Neural cell (in vitro differentiated cells): ENCODE measurements around the gene SH3BP5L.

ENCODE experiments used
- EP300 ChIP-seq: fragments of 450-650 bp; conservative IDR thresholded peaks from 2 replicates; pipeline ENCODE4 v1.6.1; 2014; ENCODE audit warnings: antibody characterized with exemption, mild to moderate bottlenecking, moderate library complexity; ENCODE audit not compliant: poor library complexity, severe bottlenecking
- MXI1 ChIP-seq: fragments of 450-650 bp; conservative IDR thresholded peaks from 2 replicates; pipeline ENCODE4 v1.6.1; 2014; ENCODE audit warnings: antibody characterized with exemption, mild to moderate bottlenecking; ENCODE audit not compliant: poor library complexity, severe bottlenecking
- POLR2AphosphoS5 ChIP-seq: IDR thresholded peaks from 2 replicates; pipeline ENCODE4 v1.6.1; 2012
- SMC3 ChIP-seq: fragments of 450-650 bp; conservative IDR thresholded peaks from 2 replicates; pipeline ENCODE4 v1.6.1; 2014; ENCODE audit warnings: antibody characterized with exemption, mild to moderate bottlenecking, moderate library complexity; ENCODE audit not compliant: poor library complexity
- TF ChIP-seq, protein P1 (sequence below): fragments of 450-650 bp; IDR thresholded peaks from 2 replicates; pipeline ENCODE4 v1.5.1; 2014; ENCODE audit warnings: antibody characterized with exemption, mild to moderate bottlenecking, moderate library complexity; ENCODE audit not compliant: poor library complexity, severe bottlenecking

DNA sequence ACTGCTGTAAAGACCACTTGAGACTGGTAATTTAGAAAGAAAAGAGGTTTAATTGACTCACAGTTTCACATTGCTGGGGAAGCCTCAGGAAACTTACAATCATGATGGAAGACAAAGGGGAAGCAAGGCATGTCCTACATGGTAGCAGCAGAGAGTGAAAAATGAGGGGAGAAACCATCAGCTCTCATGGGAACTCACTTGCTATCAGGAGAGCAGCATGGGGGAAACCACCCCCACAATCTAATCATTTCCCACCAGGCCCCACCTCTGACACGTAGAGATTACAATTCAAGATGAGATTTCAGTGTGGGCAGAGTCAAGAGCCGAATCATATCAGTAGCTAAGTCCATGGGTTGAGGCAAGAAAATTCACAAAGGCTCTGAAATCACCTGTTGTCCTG is 46.4 kb downstream of the SH3BP5L start:
- TF ChIP-seq MXI1: no peak
- TF ChIP-seq EP300: no peak
- no peak for TF ChIP-seq SMC3
- TF ChIP-seq, protein P1, sequence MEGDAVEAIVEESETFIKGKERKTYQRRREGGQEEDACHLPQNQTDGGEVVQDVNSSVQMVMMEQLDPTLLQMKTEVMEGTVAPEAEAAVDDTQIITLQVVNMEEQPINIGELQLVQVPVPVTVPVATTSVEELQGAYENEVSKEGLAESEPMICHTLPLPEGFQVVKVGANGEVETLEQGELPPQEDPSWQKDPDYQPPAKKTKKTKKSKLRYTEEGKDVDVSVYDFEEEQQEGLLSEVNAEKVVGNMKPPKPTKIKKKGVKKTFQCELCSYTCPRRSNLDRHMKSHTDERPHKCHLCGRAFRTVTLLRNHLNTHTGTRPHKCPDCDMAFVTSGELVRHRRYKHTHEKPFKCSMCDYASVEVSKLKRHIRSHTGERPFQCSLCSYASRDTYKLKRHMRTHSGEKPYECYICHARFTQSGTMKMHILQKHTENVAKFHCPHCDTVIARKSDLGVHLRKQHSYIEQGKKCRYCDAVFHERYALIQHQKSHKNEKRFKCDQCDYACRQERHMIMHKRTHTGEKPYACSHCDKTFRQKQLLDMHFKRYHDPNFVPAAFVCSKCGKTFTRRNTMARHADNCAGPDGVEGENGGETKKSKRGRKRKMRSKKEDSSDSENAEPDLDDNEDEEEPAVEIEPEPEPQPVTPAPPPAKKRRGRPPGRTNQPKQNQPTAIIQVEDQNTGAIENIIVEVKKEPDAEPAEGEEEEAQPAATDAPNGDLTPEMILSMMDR: no peak
- TF ChIP-seq POLR2AphosphoS5: no peak
